Ovary (tissue), 9 donors: ENCODE data around the gene CCDC73. TPM values are rescaled to one million over a fixed set of nuclear protein-coding genes. Genes with fewer than 3 reads are reported as not detected.

Source experiments
- DNase-seq, 5 donors: peaks; one replicate each; pipeline ENCODE4 v3.0.0-alpha.2; 2019 to 2020
- H3K27ac ChIP-seq, 2 donors: fragments of 200-600 bp; one replicate each; pipeline versions ENCODE4 v1.5.1 to v1.8.0; 2019 to 2022
- H3K27me3 ChIP-seq: fragments of 200-600 bp; one replicate; pipeline ENCODE4 v1.8.0; 2022
- H3K36me3 ChIP-seq: fragments of 200-600 bp; sonication (generic); one replicate; pipeline ENCODE4 v1.5.1; 2019
- H3K4me1 ChIP-seq: one replicate; pipeline ENCODE4 v1.8.1; 2013; ENCODE audit warnings: mild to moderate bottlenecking, moderate library complexity; ENCODE audit not compliant: insufficient read depth
- H3K4me3 ChIP-seq: fragments of 200-600 bp; sonication (generic); one replicate; pipeline ENCODE4 v1.5.1; 2017
- H3K9me3 ChIP-seq, 2 donors: fragments of 200-600 bp in 1 of 2; sonication (generic) in 1 of 2; one replicate each; pipeline versions ENCODE4 v1.5.1 to v1.8.1; 2013 to 2019; ENCODE audit warnings: mild to moderate bottlenecking in 1 of 2, moderate library complexity in 1 of 2
- EP300 ChIP-seq: sonication (generic); formaldehyde crosslinking; IDR thresholded peaks from one replicate; pipeline ENCODE4 v1.6.1; 2017; ENCODE audit warnings: antibody characterized with exemption
- POLR2A ChIP-seq: fragments of 450-650 bp; IDR thresholded peaks from one replicate; pipeline ENCODE4 v1.6.1; 2017; ENCODE audit warnings: antibody characterized with exemption, mild to moderate bottlenecking, moderate library complexity
- WGBS, 3 donors: extraction: QIAGEN DNeasy Blood & Tissue Kit in 1 of 3; methylation state at CpG; one replicate each; pipeline versions ENCODE4 v1.1.5 to v1.1.7; 2013 to 2017; 5-methylcytosine and 5-hydroxymethylcytosine counted together
- intact Hi-C, 4 donors: fragments of 100-400 bp; cut with DNase I; formaldehyde crosslinking; loops; one replicate each; pipeline versions ENCODE4 v1.11.0 to v1.15.1; 2022 to 2023
- polyA plus RNA-seq, 2 donors: library from polyadenylated mRNA; stranded (reverse); fragments of 200-250 nt in 1 of 2; fragments of 350-450 nt in 1 of 2; fragmentation: Illumina TruSeq in 1 of 2; extraction: RNeasy Lipid Tissue Mini Kit (QIAGEN cat#74804) in 1 of 2; gene quantifications; one replicate each; pipeline ENCODE4 v1.2.3, GENCODE V29; 2013 to 2014
- total RNA-seq, 7 donors: library from RNA; depleted of rRNA in 2 of 7; stranded (reverse); fragments of >200 nt in 2 of 7; fragmentation: NEBNext Ultra II Directional in 3 of 7; extraction: Animal tissue kit (Norgen Biotek cat#: 25700) in 3 of 7; gene quantifications; one replicate each; pipeline versions ENCODE4 v1.1.0 to v1.2.4, GENCODE V29; 2016 to 2023
- TF ChIP-seq, protein P1 (sequence below), 3 donors: fragments of 450-650 bp in 2 of 3; fragments of 200-600 bp in 1 of 3; IDR thresholded peaks; one replicate each; pipeline versions ENCODE4 v1.5.1 to v1.8.0; 2016 to 2022; ENCODE audit warnings: antibody characterized with exemption in 3 of 3, mild to moderate bottlenecking in 1 of 3
- donor health status: DM: no; HTN: no; CAD: no; lungs with moderate emphysema.
- donor health status: DM: no; HTN: no; CAD: no.
- donor health status: Bipolar disorder and iron deficiency.
- donor health status: DM: yes; HTN: yes; CAD: no.
- donor health status: DM: no; HTN: no; CAD: no.
- donor health status: DM: yes; HTN: yes; CAD: no.

The CCDC73 gene
- total and polyA plus RNA-seq, 9 donors: 0.23 to 1.6 (median 0.98) TPM

DNA sequence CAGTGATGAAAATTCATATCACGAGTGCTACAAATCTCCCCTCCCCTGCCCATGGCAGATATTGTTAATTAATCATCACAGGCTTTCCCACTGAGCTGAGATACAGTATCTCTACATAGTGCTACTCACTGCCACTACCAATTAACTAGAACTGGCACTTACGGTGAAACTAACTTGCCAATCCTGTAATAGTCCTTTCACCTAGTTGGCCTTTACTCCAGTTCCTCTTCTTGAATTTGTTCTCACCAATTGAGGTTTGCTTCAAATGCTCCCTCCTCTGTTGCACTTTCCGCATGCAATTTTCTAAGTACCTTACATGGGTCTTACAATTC lies 23.4 kb upstream of the CCDC73 start:
- H3K27me3 ChIP-seq: no peaks in the 10 kb centered on the region

DNA sequence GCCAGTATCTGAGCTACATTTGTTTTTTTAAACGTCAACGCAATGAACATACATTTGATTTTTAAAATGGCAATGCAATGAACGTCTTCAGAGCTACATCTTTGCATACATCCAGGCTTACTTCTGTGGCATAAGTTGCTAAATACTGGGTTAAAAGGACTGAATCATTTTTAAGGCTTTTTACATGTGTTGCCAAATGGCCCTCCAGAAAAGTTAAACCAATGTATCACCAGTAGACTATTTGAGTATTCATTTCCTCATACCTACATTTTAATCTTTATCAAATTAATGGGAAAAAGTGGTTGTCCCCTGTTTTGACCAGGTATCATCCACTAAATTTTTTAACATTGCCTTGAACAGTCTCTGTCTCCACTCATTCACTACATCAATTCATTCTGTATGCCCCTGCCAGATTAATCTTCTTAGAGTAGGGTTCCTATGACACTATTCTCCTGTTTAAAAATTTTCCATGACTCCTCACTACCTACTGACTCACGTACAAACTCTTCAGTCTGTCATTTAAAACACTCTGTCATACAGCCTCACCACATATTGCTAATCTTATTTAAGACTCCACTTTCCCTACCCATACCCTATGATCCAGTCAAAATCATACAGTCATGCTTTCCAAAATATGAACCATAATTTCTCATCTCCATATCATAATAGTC lies 22.9 kb upstream of the CCDC73 start:
- Histone ChIP-seq H3K27me3 (no peaks in the 10 kb centered on the region), H3K9me3 (no peaks in the 10 kb centered on the region), H3K36me3 (no peaks in the 10 kb centered on the region), H3K4me1 (no peaks in the 10 kb centered on the region), H3K4me3 (no peak overlapping the region), H3K27ac (no peak overlapping the region)
- DNase-seq: no peak
- intact Hi-C loops: no loop called here
- TF ChIP-seq, protein P1, sequence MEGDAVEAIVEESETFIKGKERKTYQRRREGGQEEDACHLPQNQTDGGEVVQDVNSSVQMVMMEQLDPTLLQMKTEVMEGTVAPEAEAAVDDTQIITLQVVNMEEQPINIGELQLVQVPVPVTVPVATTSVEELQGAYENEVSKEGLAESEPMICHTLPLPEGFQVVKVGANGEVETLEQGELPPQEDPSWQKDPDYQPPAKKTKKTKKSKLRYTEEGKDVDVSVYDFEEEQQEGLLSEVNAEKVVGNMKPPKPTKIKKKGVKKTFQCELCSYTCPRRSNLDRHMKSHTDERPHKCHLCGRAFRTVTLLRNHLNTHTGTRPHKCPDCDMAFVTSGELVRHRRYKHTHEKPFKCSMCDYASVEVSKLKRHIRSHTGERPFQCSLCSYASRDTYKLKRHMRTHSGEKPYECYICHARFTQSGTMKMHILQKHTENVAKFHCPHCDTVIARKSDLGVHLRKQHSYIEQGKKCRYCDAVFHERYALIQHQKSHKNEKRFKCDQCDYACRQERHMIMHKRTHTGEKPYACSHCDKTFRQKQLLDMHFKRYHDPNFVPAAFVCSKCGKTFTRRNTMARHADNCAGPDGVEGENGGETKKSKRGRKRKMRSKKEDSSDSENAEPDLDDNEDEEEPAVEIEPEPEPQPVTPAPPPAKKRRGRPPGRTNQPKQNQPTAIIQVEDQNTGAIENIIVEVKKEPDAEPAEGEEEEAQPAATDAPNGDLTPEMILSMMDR (IDR thresholded peaks at IDR 0.05): no peak
- TF ChIP-seq EP300 (no peak), POLR2A (no peak)
- WGBS, 3 donors: 85 to 88% (median 86%) methylated on average over 4 of the region's 4 CpGs

More for the DNA sequence above, 23.4 kb upstream of the CCDC73 start:
- no peaks in the 10 kb centered on the region for H3K36me3 ChIP-seq
- no peaks in the 10 kb centered on the region for H3K4me1 ChIP-seq
- H3K4me3 ChIP-seq: no peak overlapping the region
- H3K9me3 ChIP-seq: no peaks in the 10 kb centered on the region
- intact Hi-C loops: no loop called here
- 72 to 85% (median 78%) methylated on average over 3 of the region's 3 CpGs for WGBS, 3 donors
- DNase-seq: no peak
- H3K27ac ChIP-seq: no peak overlapping the region
- TF ChIP-seq POLR2A (no peak), EP300 (no peak)
- TF ChIP-seq, protein P1 (IDR thresholded peaks at IDR 0.05): no peak

DNA sequence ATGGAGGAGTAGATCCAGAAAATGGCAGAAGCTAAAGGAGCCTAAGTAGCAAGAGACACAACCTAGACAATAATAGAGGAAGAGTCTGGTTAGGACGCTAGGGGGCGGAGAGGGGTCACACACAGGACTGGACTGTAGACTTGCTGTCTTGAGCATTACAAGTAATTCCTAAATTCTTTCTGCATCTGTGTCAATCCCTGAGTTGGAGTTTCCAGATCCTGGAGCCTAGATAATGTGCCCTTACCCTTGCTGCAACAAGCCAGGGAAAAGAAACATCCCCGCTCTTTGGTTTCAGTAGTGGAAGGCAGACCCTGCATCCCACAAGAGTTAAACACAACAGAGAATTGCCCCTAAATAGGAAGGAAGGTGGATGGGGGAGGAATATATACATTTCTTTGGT lies 14.9 kb upstream of the CCDC73 start:
- Histone ChIP-seq H3K4me1 (no peaks in the 10 kb centered on the region), H3K9me3 (no peaks in the 10 kb centered on the region), H3K4me3 (no peak overlapping the region), H3K36me3 (no peaks in the 10 kb centered on the region), H3K27me3 (no peaks in the 10 kb centered on the region), H3K27ac (no peak overlapping the region)
- DNase-seq: peak; percentile 37 to 61 (median 57)
- TF ChIP-seq, protein P1 (IDR thresholded peaks at IDR 0.05): peak in 1 of 3 donors; percentile 33
- no peak for TF ChIP-seq POLR2A
- intact Hi-C loops: loop anchor here in 1 of 4 donors (2.0 kb wide), 1 partner anchor 257 kb away; no protein-coding TSS in a partner anchor
- 21 to 26% (median 22%) methylated on average over 3 of the region's 3 CpGs for WGBS, 3 donors

DNA sequence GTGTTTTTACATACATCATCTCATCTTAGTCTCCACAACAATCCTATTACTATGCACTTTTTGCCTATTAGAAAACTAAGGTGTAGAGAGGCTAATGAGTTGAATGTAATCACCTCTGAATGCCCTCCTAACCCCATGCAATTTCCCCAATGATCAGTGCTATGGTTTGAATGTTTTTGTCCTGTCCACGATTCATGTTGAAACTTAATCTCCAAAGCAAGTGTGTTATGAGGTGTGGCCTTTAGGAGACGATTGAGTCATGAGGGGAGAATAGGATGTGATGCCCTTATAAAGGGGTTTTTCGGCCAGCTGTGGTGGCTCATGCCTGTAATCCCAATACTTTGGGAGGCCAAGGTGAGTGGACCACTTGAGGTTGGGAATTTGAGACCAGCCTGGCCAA lies 2.0 kb upstream of the CCDC73 start:
- TF ChIP-seq, protein P1 (IDR thresholded peaks at IDR 0.05): no peak
- TF ChIP-seq EP300 (no peak), POLR2A (no peak)
- Histone ChIP-seq H3K27me3 (no peaks in the 10 kb centered on the region), H3K4me1 (no peaks in the 10 kb centered on the region), H3K4me3 (no peak overlapping the region), H3K27ac (no peak overlapping the region), H3K9me3 (no peaks in the 10 kb centered on the region), H3K36me3 (no peaks in the 10 kb centered on the region)
- DNase-seq: no peak
- intact Hi-C loops: loop anchor here in 1 of 4 donors (10.0 kb wide), 1 partner anchor 482 kb away; no protein-coding TSS in a partner anchor
- WGBS, 3 donors: 82 to 85% (median 82%) methylated on average over 3 of the region's 3 CpGs
